HG03558 (cell line): ENCODE results near the gene TTC13.

Experiments used
- ATAC-seq: cut with Tn5 transposase; IDR thresholded peaks from one replicate; pipeline ENCODE4 v1.9.1; 2021; ENCODE audit warnings: moderate number of reproducible peaks; ENCODE audit not compliant: unreplicated experiment; ENCODE audit errors: extremely low read depth

The TTC13 gene

DNA sequence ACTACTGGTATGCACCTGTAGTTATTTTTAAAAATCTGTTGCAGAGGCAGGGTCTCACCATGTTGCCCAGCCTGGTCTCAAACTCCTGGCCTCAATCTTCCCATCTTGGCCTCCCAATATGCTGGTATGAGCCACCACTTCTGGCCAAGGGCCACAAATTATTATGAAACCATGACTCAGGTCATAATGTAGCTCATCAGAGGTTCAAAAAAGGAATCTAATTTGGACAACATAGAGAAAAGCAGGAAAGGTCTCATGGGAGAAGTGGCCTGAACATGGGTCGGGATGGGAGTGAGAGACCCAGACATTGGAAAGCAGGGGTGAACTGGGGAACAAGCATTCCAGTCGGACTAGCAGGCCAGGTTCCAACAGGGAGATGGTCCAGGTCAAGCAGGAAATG is 65.2 kb downstream of the TTC13 start:
- no peak for ATAC-seq

DNA sequence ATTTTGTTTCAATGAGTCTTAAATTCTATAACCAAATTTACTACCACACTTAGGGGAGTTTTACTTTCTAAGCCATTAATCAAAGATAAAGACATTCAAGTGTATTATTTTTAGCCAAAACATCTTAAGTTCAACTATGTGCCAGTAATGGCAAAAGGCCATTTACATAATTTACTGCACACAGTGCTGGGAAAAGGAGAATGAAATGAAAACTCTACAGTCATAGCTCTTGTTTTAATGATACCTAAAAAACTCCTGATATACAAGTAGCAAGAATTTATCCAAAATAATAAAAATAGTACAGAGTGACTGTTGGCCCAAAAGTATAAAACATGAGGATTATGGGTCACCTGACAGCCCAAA is 67.9 kb downstream of the TTC13 start:
- no peak for ATAC-seq

DNA sequence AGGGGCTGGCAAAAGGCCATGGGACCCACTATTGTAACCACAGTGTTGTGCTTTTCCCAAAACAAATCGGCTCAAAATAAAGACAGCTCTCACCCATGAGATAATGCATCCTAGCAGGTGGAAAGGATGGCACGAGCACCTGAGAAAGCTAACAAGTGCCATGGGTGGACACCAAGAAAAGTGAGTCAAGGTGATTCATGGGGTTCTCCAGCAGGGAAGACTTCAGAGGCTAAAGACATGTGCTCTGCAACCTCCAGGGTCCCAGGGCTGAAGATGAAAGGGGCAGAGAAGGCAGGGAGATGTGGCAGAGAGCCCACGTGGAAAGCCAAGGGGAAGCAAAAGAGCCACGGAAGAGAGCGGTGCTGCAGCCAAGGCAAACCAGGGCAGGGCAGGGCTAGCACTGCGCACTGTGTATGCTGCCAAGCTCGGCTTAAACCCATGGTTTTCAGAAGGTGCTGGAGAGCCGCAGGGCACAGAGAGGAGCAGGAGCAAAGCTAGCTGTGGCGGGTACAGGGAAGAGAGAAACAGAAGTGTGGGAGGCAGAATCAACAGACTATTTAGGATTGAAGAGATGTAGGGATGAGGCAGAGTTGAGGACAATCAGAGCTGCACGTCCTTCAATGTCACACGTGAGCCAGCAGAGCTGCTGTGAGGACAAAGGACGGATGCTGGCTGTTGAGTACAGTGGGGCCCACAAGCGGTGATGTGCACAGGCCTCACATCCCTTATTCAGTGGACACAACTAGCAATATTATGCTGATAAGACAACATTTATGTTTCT is 68.5 kb downstream of the TTC13 start:
- ATAC-seq = no peak

- ATAC-seq = no peak
Observed at GRCh38 chr1:230907472-230908205, 71.0 kb downstream of the TTC13 start.

DNA sequence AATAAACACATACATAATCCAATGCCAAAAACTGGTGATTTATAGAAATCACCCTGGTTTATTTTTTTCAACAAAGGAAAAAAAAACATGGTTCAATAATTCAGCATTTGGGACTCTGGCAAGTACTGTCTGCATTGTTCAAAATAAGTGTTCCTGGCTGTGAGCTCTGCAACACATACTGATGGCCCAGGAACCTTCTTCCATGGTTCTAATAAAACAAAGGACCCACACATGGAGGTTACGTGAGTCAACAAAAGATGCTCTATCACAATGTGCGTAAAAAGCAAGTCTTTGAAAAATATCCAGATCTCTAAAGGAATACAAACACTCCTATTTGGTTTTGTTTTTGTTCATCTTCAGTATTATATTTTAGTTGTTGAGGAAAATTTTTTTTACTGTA is 72.4 kb downstream of the TTC13 start:
- ATAC-seq = no peak

DNA sequence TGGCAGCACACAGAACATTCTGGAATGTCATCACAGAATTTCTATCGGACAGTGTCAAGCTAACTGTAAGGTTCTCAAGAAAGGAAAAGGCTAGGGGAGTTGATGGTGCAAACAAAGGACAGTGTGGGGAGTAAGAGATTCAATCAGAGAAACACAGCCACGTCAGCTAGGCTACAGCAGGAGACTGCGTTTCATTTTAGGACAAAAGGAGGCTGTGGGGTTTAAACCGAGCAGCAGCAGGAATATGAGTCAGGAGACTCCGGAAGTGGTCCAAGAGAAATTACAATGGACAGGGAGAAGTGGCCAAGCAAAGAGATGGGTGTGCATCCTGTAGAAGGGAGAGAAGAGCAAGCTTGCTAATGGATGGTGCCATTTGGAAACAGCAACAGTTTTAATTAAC is 72.9 kb downstream of the TTC13 start:
- no peak for ATAC-seq

DNA sequence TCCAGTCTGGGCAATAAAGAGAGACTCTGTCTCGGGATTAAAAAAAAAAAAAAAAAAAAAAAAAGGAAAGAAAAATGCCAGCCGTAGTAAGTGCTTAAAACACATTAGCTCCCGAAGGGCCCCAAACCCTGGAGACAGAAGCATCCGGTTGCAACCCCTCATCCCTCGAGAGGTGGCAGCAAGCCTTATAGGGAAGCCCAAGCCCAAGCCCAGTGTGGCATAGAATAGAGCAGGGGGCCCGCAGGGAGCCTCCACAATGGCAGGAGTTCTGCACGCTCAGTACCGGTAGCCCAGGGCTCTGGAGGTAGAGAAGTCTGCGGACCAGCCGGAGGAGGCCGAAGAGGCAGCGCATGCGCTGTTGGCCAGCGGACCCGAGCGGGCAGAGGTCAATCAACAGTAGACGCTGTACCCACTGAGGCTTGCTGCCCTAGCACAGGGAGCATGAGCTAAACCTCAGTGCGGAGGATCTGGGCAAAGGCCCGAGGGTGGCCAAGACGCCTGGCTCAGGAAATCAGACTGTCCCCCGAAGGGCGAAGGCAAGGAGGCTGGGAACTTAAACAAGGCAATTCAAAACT is 76.2 kb downstream of the TTC13 start:
- no peak for ATAC-seq

DNA sequence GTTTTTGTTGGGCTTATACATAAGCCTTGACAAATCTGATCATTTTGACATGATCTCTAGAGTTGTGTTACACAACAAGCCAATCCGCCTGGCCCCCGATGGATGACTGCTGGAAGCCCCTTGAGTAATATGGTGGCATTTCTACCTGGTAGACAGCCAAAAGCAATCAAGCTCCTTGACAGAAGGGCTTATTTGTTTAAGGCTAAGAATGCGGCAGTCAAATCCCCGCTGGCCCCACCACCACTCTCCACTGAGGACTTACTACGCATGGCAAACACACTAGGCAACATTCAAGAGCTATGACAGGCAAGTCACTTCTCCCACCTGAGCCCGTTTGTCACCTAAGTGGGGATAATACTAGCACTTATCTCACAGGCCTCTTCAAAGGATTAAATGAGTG is 77.0 kb downstream of the TTC13 start:
- ATAC-seq = no peak

DNA sequence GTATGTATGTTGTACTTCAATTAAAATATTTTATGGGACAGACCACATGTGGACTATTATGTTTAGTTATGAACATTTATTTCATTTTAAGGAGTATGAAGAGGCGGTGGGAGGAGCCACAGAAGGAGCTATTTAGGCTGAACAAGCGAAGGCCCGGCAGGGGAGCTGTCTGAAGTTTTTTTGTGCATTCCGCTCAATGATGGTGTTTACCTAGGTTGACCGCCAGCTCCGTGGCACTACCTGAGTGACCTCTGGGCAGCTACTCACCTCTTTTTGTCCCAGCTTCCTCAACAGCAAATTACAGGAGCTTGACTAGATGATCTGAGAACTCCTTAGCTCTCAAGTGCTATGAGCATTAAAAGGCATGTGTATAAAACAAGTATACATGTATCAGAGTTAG is 77.7 kb downstream of the TTC13 start:
- no peak for ATAC-seq

DNA sequence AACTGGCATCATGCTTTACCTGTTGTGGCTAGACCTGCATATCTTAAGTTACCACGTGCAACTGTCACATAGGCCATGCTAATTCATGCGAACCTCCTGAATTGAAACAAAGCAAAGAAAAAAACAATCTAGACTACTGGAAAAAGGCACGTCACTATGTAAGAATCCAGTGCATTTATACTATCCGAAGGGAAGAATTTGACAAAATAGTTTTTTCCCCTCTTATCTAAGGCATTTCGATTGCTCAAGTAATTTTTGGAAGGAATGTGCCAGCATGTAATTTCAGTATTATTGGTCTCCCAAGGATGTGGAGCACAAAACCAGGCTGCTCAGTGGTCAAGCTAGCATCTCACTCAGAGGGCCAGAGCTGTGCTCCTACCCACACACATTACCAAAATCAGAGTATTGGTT is 78.8 kb downstream of the TTC13 start:
- ATAC-seq = no peak

GRCh38 chr1:230898748-230899147 is 79.9 kb downstream of the TTC13 start:
- ATAC-seq = no peak

- ATAC-seq = no peak
Observed at GRCh38 chr1:230898144-230898543, 80.5 kb downstream of the TTC13 start.

DNA sequence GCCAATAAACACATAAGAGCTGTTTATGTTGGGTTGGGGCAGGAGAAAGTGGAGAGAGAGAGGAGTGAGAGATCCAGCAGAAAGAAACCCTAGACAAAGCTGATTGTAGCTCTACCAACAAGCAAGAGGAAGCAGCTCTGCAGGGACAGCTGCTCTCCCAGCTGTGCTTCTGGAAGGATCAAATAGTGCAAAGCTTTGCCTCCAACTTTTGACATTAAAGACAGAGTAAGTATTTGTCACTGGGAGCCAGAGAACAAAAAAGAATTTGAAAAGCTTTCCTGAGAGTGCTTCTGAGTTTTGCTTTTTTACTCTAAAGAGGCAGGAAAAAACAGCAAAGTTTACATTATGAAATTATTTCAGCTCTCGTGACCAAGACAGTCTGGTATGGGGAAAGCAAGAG is 81.9 kb downstream of the TTC13 start:
- ATAC-seq = no peak

DNA sequence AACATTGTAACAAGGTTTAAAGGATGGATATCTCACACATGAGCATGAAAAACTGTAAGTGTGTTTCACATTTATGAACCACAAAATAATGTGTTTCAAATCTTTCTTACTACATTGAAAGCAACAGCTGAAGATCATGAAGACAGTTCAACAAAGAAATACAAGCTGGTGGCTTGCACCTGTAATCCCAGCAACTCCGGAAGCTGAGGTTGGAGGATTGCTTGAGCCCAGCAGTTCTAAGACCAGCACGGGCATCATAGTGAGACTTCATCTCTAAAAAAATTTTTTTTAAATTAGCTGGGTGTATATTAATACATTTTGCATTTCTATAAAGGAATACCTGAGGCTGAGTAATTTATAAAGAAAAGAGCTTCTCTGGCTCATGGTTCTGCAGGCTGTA is 83.2 kb downstream of the TTC13 start:
- ATAC-seq = no peak

- ATAC-seq = no peak
Observed at GRCh38 chr1:230894664-230895063, 84.0 kb downstream of the TTC13 start.

GRCh38 chr1:230894032-230894431 is 84.6 kb downstream of the TTC13 start:
- no peak for ATAC-seq

DNA sequence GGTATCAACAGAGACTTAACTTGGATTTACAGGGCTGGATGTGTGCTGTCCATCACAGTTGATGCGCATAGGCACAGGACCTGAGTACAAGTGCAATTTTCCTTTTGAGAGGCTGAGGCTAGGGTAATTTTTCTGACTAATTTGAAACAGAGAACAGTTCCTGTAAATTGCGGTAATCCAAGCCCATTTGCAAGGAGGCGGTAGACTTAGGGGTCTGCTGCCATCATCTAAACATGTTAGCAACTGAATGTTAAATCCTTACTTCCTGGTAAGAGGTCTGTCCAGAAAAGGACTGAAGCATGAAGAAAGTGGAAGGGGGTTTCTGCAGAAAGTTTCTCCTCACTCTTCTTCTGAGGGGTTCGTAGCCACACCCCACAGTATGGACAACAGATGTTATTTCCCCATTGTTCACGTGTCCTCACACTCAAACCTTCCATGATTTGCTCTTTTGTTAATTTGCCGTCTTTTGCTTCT is 86.6 kb downstream of the TTC13 start:
- ATAC-seq = no peak

DNA sequence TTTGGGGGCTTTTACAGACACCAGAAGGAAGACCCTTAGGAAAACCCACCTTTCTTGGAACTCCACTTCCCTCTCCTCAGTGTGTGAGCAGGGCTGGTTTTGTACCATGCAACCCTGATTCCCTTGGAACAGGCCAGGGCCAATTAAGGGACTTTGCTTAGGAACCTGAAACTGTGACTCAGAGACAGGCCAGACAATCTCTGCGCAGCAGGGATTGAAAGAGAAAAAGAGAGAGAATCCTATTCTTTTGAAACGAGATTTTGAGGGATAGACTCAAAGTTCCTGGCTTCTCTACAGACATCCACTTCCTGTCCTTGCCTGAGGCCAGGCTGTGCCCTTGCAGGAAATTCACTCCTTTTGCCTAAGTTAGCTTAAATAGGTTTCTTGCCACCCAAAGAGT is 87.2 kb downstream of the TTC13 start:
- no peak for ATAC-seq

- no peak for ATAC-seq
Observed at GRCh38 chr1:230884646-230885045, 94.0 kb downstream of the TTC13 start.

DNA sequence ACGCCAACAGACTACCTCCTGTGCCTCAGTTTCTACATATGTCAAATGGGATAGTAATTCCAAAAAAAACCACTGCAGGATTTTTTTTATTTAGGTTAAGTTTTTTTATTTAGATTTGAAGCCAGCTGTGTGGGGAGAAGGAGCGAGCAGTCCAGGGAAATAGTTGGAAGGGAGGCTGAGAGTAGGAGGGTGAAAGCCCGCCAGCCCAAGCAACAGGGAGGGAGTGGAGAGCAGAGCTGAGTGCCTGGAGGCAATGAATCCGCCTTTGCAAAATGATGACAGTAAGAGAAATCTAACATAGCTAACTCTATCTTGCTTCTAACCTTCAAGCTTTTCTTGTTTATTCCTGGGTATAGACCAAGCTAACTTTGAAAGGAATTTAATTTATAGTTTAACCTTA is 94.7 kb downstream of the TTC13 start:
- ATAC-seq = no peak

GRCh38 chr1:230879778-230880177 is 98.9 kb downstream of the TTC13 start:
- ATAC-seq = no peak
